Liver (tissue), 3 donors: ENCODE data around the gene TANC2.

ENCODE experiments used
- CTCF ChIP-seq: fragments of 150-350 bp; IDR thresholded peaks from 2 replicates; pipeline ENCODE4 v1.5.1; 2017; ENCODE audit warnings: improper control_type of control experiment, low read depth, low read length; ENCODE audit not compliant: missing input control
- JUND ChIP-seq, 2 donors: IDR thresholded peaks; 2 replicates each; pipeline ENCODE4 v1.6.1; 2016; ENCODE audit warnings: antibody characterized with exemption in 2 of 2
- donor health status: healthy.
- donor health status: healthy.

DNA sequence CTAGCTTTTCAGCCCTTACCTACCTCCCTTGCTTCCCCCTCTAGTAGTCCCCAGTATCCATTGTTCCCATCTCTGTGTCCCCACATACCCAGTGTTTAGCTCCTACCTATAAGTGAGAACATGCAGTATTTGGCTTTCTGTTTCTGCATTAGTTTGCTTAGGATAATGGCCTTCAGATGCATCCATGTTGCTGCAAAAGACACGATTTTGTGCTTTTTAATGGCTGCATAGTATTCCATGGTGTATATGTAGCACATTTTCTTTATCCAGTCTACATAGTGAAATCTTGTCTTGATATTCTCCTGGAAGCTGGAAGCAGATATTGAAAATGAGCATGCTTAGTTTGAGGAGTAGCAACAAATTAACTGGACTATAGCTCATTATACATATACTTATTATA lies 45.7 kb upstream of the TANC2 start:
- TF ChIP-seq CTCF, result no peak
- no peak for TF ChIP-seq JUND (IDR thresholded peaks at IDR 0.05)
